Measurements from ENCODE around the gene SLC8A1.

DNA sequence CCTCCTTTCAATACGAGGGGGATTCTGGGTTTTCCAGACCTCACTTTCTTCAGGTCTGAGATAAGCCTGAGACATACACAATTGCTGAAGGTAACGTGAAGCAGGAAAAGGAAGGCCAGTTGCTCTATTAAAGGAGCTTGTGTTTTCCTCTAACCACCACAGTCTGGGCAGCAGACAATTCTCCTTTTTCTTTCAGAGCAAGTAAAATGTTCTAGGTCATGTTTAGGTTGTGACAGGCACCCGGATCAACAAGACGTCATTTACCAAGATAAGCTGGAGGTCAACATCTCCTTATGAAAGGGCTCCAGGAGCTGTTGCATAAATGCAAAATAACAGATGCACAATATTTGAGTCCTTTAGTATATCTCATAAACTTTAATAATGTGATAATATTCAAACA, 148.1 kb downstream of the SLC8A1 start:
- TF ChIP-seq, protein P1, sequence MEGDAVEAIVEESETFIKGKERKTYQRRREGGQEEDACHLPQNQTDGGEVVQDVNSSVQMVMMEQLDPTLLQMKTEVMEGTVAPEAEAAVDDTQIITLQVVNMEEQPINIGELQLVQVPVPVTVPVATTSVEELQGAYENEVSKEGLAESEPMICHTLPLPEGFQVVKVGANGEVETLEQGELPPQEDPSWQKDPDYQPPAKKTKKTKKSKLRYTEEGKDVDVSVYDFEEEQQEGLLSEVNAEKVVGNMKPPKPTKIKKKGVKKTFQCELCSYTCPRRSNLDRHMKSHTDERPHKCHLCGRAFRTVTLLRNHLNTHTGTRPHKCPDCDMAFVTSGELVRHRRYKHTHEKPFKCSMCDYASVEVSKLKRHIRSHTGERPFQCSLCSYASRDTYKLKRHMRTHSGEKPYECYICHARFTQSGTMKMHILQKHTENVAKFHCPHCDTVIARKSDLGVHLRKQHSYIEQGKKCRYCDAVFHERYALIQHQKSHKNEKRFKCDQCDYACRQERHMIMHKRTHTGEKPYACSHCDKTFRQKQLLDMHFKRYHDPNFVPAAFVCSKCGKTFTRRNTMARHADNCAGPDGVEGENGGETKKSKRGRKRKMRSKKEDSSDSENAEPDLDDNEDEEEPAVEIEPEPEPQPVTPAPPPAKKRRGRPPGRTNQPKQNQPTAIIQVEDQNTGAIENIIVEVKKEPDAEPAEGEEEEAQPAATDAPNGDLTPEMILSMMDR (IDR thresholded peaks at IDR 0.05), result no peak
- TF ChIP-seq EZH2phosphoT487 (IDR thresholded peaks at IDR 0.05), result no peak

Data from neural progenitor cell (in vitro differentiated cells).